Frontal cortex (tissue), 4 donors: ENCODE measurements around the gene UBXN11. TPM values are rescaled to one million over a fixed set of nuclear protein-coding genes. Genes with fewer than 3 reads are reported as not detected.
"Not testable (repeated sequence)": the region's sequence is repeated elsewhere in the genome, so short reads cannot be mapped to it uniquely, and the experiment has no call there.

Experiments used
- DNase-seq, 2 donors: peaks; one replicate each; pipeline ENCODE4 v3.0.0; 2012; ENCODE audit warnings: low spot score in 2 of 2
- FAIRE-seq: peaks from 2 replicates; lab custom pipeline; 2012; peaks lifted over from hg19 to GRCh38; lab: Jason Lieb, UNC
- total RNA-seq: library from RNA; depleted of rRNA; stranded (reverse); fragments of >200 nt; gene quantifications from one replicate; pipeline ENCODE4 v1.2.3, GENCODE V29; 2014
- donor health status: control.
- donor health status: control.
- donor health status: control.

Gene UBXN11
- total RNA-seq, 1 donor from 2014 or later = 4.1 TPM

- FAIRE-seq = no peak
- no peak for DNase-seq
Measured at GRCh38 chr1:26337206-26337535, 30.7 kb upstream of the UBXN11 start.

GRCh38 chr1:26336477-26337205, 30.2 kb upstream of the UBXN11 start:
- FAIRE-seq (no peak), DNase-seq (peak in 1 of 2 donors; percentile 69)

GRCh38 chr1:26335774-26336476, 29.5 kb upstream of the UBXN11 start:
- DNase-seq = no peak

GRCh38 chr1:26333312-26333711, 26.9 kb upstream of the UBXN11 start:
- not testable (repeated sequence) for FAIRE-seq, DNase-seq

More at GRCh38 chr1:26335774-26336476, 29.5 kb upstream of the UBXN11 start:
- FAIRE-seq = no peak

GRCh38 chr1:26330276-26330675, 23.8 kb upstream of the UBXN11 start:
- FAIRE-seq (no peak), DNase-seq (no peak)

- not testable (repeated sequence) for FAIRE-seq, DNase-seq
Measured at GRCh38 chr1:26329380-26329779, 22.9 kb upstream of the UBXN11 start.

- FAIRE-seq (no peak), DNase-seq (no peak)
Measured at GRCh38 chr1:26328597-26328996, 22.2 kb upstream of the UBXN11 start.

GRCh38 chr1:26327956-26328362, 21.5 kb upstream of the UBXN11 start:
- DNase-seq = no peak
- FAIRE-seq = no peak

GRCh38 chr1:26324550-26324949, 18.1 kb upstream of the UBXN11 start:
- FAIRE-seq (no peak), DNase-seq (no peak)

- DNase-seq (no peak), FAIRE-seq (no peak)
Measured at GRCh38 chr1:26323382-26323781, 16.9 kb upstream of the UBXN11 start.

GRCh38 chr1:26322042-26322331, 15.6 kb upstream of the UBXN11 start:
- DNase-seq (no peak), FAIRE-seq (no peak)

GRCh38 chr1:26321315-26322041, 15.0 kb upstream of the UBXN11 start:
- DNase-seq (peak; percentile 66 to 88), FAIRE-seq (peak; percentile 17)

- no peak for DNase-seq
- FAIRE-seq = no peak
Measured at GRCh38 chr1:26320896-26321295, 14.5 kb upstream of the UBXN11 start.

- DNase-seq (no peak), FAIRE-seq (no peak)
Measured at GRCh38 chr1:26318338-26319064, 12.1 kb upstream of the UBXN11 start.

GRCh38 chr1:26317612-26318337, 11.3 kb upstream of the UBXN11 start, which contains the start of gene CD52:
Gene CD52, plus strand, starts transcription at chr1:26317958. Its CDS starts 60 bp downstream, at chr1:26318018.
- no peak for DNase-seq
- no peak for FAIRE-seq

GRCh38 chr1:26317146-26317545, 10.7 kb upstream of the UBXN11 start:
- no peak for FAIRE-seq
- DNase-seq = no peak

GRCh38 chr1:26315874-26316850, 9.7 kb upstream of the UBXN11 start:
- DNase-seq = no peak
- no peak for FAIRE-seq

- DNase-seq (no peak), FAIRE-seq (no peak)
Measured at GRCh38 chr1:26314501-26314900, 8.1 kb upstream of the UBXN11 start.
